GM12892 (cell line): Measurements from ENCODE around the gene MICAL3.
"Not testable (repeated sequence)": the region's sequence is repeated elsewhere in the genome, so short reads cannot be mapped to it uniquely, and the experiment has no call there.

Source experiments
- DNase-seq: peaks from one replicate; pipeline ENCODE4 v3.0.0; 2011; ENCODE audit not compliant: insufficient read length
- FAIRE-seq: peaks from 2 replicates; lab custom pipeline; 2011; peaks lifted over from hg19 to GRCh38; lab: Jason Lieb, UNC
- POLR2A ChIP-seq: IDR thresholded peaks from 2 replicates; pipeline ENCODE4 v1.6.1; 2011; ENCODE audit warnings: low read depth, low read length, control low read depth
- POLR2AphosphoS5 ChIP-seq: IDR thresholded peaks from 2 replicates; pipeline ENCODE4 v1.6.1; 2011; ENCODE audit warnings: low read depth, low read length, control low read depth
- TAF1 ChIP-seq: IDR thresholded peaks from 2 replicates; pipeline ENCODE4 v1.6.1; 2011; ENCODE audit warnings: low read depth, mild to moderate bottlenecking, control low read depth, low read length, borderline replicate concordance

The MICAL3 gene

GRCh38 chr22:18044548-18045271, 20.3 kb upstream of the MICAL3 start:
- TF ChIP-seq TAF1, result no peak
- TF ChIP-seq POLR2A, result no peak
- TF ChIP-seq POLR2AphosphoS5, result no peak
- DNase-seq, result no peak
- FAIRE-seq, result no peak

GRCh38 chr22:18042685-18043084, 18.3 kb upstream of the MICAL3 start:
- no peak for FAIRE-seq
- no peak for TF ChIP-seq POLR2A
- TF ChIP-seq POLR2AphosphoS5, result no peak
- TF ChIP-seq TAF1, result no peak
- no peak for DNase-seq

DNA sequence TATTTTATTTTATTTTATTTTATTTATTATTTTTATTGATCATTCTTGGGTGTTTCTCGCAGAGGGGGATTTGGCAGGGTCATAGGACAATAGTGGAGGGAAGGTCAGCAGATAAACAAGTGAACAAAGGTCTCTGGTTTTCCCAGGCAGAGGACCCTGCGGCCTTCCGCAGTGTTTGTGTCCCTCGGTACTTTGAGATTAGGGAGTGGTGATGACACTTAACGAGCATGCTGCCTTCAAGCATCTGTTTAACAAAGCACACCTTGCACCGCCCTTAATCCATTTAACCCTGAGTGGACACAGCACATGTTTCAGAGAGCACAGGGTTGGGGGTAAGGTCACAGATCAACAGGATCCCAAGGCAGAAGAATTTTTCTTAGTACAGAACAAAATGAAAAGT, 16.5 kb upstream of the MICAL3 start:
- not testable (repeated sequence) for DNase-seq, FAIRE-seq

DNA sequence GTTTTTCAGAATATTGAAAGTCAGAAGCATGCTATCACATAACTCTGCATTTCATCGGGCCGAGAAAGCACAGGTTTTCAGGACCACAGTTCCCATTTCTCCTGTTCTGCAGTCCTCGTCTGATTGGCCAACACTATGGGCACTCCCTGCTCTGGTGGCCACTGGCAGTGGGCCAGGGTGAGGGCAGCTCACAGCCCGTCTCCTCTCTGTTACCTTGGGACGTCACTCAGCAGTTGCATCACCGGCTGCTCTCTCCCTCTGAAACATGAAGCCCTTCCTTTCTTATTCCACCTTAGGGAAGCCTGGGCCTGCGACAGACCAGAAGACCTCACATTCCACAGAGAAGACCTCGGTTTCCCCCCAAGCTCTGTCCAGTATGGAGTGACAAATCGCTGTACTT, 11.4 kb upstream of the MICAL3 start:
- no peak for TF ChIP-seq TAF1
- no peak for TF ChIP-seq POLR2A
- no peak for TF ChIP-seq POLR2AphosphoS5
- FAIRE-seq (no peak), DNase-seq (no peak)

- TF ChIP-seq POLR2A, result no peak
- no peak for TF ChIP-seq POLR2AphosphoS5
- no peak for TF ChIP-seq TAF1
- no peak for FAIRE-seq
- no peak for DNase-seq
Measured at GRCh38 chr22:18034076-18034475, 9.7 kb upstream of the MICAL3 start.

DNA sequence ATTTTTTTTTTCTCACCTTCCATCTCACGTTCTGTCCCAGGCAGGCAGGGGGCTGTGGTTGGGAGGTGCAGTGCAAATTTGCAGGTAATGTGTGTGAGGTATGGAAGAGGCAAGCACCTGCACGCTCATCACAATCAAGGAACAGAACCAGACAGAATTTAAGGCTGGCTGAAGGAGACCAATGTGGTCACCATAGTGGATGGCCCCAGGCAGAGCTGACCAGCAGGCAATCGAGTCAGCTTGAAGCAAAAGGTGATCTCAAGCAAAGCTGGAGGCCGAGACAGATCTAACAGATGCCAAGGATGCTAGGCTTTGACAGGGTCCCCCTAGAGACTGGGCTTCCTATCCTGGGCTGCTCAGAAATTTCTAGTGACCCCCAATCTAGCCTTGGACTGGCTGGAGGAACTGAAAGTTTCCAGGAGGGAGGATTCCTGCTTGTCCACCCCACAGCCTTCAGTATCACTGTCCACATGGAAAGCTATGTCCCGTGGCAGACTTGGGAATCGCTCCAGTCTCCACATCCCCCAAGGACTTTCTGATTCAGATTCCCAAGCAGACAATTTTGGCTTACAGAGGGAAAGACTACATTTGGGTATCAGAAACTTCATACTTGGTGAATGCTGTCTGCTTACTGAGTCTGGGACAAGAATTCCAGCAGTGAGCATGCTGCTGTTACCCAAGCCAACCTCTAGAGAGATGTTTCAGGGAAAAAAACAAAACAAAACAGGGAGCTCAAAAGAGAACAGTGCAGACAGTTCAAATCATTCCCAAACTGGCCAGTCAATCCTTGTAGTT, 9.0 kb upstream of the MICAL3 start:
- TF ChIP-seq TAF1 (no peak), POLR2A (no peak), POLR2AphosphoS5 (no peak)
- no peak for FAIRE-seq
- no peak for DNase-seq

DNA sequence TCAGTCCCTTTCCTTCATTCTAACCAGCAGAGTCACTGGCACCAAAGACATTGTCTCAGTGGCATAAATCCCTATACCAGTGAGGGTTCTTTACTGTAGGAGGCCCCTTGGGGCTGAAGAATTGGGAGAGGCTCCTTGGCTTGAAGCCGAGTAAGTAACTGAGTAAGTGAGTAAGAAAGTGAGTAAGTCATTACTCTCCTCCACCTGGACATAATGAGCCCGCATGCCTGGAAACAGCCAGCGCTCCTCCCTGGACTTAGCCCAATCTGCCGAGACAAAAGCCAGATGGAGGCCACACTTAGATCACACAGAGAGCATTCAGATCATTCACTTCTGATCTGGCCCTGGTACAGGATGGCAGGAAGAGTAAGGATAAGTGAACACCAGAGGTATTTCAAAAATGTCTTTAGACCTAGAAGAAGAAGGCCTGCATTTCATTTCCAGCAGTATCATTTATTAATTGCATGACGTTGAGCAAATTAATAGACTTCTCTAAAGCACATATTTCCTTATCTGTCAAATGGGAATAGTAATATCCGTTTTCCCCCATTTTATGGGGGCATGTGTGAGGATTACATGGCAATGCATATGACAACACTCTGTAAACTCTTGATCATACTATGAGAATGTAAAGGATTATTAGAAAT, 8.2 kb upstream of the MICAL3 start:
- TF ChIP-seq POLR2A (no peak), POLR2AphosphoS5 (no peak), TAF1 (no peak)
- DNase-seq, result no peak
- FAIRE-seq, result no peak

GRCh38 chr22:18031695-18032454, 7.5 kb upstream of the MICAL3 start:
- FAIRE-seq (no peak), DNase-seq (no peak)

GRCh38 chr22:18029686-18030267, 5.4 kb upstream of the MICAL3 start:
- no peak for DNase-seq
- FAIRE-seq, result no peak
- no peak for TF ChIP-seq TAF1
- TF ChIP-seq POLR2AphosphoS5, result no peak
- no peak for TF ChIP-seq POLR2A

More at GRCh38 chr22:18031695-18032454, 7.5 kb upstream of the MICAL3 start:
- no peak for TF ChIP-seq POLR2AphosphoS5
- no peak for TF ChIP-seq POLR2A
- TF ChIP-seq TAF1, result no peak

- DNase-seq, result no peak
- FAIRE-seq, result peak; percentile 51
- TF ChIP-seq TAF1 (no peak), POLR2A (no peak), POLR2AphosphoS5 (no peak)
Measured at GRCh38 chr22:18028817-18029527, 4.6 kb upstream of the MICAL3 start.

GRCh38 chr22:18025898-18026297, 1.5 kb upstream of the MICAL3 start:
- DNase-seq, FAIRE-seq: not testable (repeated sequence)
